Mononuclear cell (primary cell): ENCODE results near the gene MEAF6. TPM values are rescaled to one million over a fixed set of nuclear protein-coding genes. Genes with fewer than 3 reads are reported as not detected.
"Not testable (repeated sequence)": the region's sequence is repeated elsewhere in the genome, so short reads cannot be mapped to it uniquely, and the experiment has no call there.

ENCODE experiments used
- H3K27me3 ChIP-seq: 2 replicates; pipeline ENCODE4 v1.6.0; 2011; ENCODE audit warnings: low read length, control low read depth; ENCODE audit not compliant: insufficient read depth
- H3K4me1 ChIP-seq: 2 replicates; pipeline ENCODE4 v1.5.1; 2011; ENCODE audit warnings: mild to moderate bottlenecking, low read length, control low read depth; ENCODE audit not compliant: insufficient read depth
- H3K4me3 ChIP-seq: 2 replicates; pipeline ENCODE4 v1.5.1; 2011; ENCODE audit warnings: mild to moderate bottlenecking, low read length, moderate library complexity
- H3K9me3 ChIP-seq: 2 replicates; pipeline ENCODE4 v1.5.1; 2011; ENCODE audit warnings: low read depth, mild to moderate bottlenecking, control low read depth, low read length
- total RNA-seq: library from RNA; depleted of rRNA; stranded (reverse); fragments of >200 nt; gene quantifications from one replicate; pipeline ENCODE4 v1.2.3, GENCODE V29; 2012

The MEAF6 gene
- total RNA-seq = 65.3 TPM

DNA sequence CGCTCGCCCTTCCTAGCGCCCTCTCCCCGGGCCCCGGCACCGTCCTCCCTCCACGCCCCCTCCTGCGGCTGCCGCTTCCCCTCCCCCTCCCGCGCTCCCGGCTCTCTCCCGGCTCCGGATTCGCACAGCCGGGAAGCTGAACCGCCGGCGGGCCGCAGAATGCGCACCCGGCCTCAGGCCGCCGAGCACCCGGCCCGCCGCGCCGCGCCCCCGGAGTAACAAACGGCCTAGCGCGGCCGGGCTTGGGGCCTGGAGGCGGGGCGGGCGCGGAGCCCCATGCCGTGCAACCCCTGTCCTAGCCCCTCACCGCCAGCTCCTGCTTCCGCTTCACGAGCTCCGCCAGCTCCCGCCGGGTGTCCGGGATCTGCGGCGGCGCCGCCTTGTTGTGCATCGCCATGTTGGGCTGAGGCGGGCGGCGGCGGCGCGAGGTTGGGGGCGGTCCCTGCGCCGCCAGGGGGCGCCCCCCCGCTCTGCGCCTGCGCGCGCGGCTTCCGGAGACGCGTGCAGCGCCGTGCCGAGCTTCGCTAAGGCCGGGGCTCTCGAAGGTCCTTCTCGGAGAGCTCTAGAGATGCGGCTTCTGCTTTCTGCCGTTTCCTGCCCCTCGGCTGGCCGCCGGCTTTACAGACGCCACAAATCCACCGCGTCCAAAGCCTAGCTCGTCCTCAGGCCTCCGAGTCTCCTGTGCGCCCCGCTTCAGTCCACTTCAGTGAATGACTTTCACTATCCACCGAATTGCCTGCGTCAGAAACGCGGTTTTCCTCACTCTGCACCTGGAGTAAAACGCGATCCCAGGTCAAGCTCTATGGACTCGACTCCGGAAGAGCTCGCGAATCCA, at the start of gene MEAF6:
TSS of gene MEAF6 (minus strand) at position 417 of the 835 bp plus-strand sequence. CDS start at position 397, 20 bp downstream.
- Histone ChIP-seq H3K9me3 (no peaks in the 10 kb centered on the region), H3K4me1 (peaks cover 23% of the 10 kb centered on the region), H3K27me3 (no peaks in the 10 kb centered on the region), H3K4me3 (peak within 1 kb of the TSS; percentile 74)

DNA sequence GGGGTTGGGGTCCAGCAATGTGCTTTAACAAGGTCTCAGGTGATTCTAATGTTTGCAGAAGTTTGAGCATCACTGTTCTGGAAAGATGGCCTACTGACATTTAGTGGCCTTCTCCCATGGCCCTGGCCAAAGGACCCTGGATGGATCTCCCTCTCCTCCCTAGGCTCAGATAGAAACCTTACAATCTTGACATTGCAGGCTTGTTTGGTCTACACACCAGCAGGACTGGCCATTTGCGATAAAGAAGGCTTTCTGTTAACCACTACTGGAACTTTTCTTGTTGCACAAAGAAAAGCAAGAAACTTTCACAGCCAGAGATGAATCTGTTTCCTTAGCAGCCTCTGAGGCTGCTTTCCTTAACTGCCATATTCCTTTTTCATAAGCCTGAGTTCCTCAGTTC, 48.4 kb upstream of the MEAF6 start:
- H3K4me1 ChIP-seq = no peaks in the 10 kb centered on the region
- H3K27me3 ChIP-seq = no peaks in the 10 kb centered on the region
- H3K4me3 ChIP-seq = no peak overlapping the region
- H3K9me3 ChIP-seq = no peaks in the 10 kb centered on the region

DNA sequence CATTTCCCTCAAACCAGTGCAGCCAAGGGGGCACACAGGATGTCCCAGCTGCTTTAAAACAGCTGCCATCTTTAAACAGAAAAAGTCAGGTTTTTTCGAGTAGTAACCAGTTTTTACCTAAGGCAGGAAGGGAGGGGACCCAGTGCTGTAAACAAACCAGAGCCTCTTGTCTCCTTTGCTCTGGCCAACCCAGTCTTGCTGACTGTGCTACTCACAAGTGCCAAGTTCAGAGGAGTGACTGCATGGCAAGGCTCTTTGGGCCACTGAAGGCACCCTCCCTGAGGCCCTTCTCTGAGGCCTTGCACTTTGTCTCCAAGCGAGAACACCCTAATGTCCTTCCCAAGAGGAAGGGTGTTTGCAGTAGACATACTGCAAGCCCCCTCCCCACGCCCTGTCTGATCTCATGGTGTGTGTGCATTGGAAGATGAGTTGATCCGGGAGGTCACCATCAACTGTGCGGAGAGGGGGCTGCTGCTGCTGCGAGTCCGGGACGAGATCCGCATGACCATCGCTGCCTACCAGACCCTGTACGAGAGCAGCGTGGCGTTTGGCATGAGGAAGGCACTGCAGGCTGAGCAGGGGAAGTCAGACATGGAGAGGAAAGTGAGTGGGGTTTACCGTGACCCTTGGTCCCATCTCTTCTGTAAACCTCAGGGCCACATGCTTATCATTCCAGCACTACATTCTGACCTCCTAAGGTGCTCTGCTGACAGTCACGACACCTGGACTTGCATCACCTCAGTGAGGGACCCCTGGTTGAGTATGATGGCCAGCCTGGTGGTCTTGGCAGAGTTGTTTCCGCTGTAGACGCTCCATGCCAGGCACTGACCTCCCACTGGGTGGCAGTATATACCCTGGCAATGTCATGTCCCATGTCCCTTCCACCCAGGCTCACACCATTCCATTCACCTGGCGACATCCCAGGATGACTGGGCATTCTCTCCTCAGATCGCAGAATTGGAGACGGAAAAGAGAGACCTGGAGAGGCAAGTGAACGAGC, 46.9 kb upstream of the MEAF6 start:
- no peaks in the 10 kb centered on the region for H3K27me3 ChIP-seq
- H3K9me3 ChIP-seq = no peaks in the 10 kb centered on the region
- peaks cover 2% of the 10 kb centered on the region for H3K4me1 ChIP-seq
- H3K4me3 ChIP-seq = no peak overlapping the region

DNA sequence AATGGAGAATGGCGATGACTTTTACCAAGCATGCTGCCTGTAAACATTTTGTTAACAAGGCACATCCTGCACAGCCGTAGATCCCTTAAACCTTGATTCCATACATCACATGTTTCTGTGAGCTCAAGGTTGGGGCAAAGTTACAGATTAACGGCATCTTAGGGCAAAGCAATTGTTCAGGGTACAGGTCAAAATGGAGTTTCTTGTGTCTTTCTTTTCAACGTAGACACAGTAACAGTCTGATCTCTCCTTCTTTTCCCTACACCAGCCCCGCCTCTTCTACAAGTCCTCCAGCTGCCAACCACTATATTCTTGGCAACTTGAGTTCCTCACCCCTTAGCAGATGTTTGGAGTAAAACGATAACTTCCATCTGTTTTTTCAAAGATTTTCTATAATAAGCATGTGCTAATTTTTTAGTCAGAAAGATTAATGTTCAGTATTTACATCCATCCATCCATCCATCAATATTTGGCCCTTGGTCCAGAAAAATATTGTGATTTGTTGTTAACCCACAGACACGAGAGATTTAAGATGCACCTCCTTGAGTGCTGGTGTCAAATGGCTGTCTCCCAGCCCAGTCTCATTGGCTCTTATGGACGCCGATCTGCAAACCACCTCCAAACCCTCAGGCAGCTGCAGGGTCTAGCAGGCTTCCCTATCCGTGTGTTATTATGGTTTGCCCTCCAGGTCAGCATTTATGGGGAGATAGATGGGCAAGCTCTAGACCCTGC, 46.0 kb upstream of the MEAF6 start:
- Histone ChIP-seq H3K9me3 (no peaks in the 10 kb centered on the region), H3K27me3 (no peaks in the 10 kb centered on the region), H3K4me1 (peaks cover 5% of the 10 kb centered on the region), H3K4me3 (no peak overlapping the region)

DNA sequence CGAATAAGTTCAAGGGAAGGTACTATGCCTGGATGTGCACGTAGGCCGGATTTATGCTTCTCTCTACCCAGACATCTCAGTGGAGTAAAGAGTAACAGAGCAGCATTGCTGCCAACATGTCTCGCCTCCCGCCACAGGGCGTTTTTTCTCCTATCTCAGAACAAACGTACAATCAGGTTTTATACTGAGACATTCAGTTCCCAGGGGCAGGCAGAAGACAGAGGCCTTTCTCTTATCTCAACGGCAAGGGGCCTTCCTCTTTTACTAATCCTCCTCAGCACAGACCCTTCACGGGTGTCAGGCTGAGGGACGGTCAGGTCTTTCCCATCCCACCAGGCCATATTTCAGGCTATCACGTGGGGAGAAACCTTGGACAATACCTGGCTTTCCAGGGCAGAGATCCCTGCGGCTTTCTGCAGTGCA, 45.4 kb upstream of the MEAF6 start:
- H3K4me1 ChIP-seq, H3K9me3 ChIP-seq, H3K27me3 ChIP-seq, H3K4me3 ChIP-seq: not testable (repeated sequence)

DNA sequence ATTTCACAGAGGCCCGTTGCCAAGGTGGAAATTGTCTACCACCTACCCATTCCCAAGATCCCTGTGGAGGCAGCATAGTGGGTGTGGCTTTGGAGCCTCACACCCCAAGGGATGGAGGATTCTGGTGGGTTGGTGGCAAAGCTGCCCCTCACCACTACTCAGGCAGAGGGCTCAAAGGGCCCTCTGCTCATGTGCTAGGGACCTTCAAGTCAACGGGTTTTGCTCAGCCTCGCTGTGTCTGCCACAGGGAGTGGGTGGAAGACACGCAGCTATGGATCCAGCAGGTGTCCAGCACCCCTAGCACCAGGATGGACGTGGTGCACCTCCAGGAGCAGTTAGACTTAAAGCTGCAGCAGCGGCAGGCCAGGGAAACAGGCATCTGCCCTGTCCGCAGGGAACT, 44.5 kb upstream of the MEAF6 start:
- H3K27me3 ChIP-seq = no peaks in the 10 kb centered on the region
- H3K4me3 ChIP-seq = no peak overlapping the region
- peaks cover 8% of the 10 kb centered on the region for H3K4me1 ChIP-seq
- no peaks in the 10 kb centered on the region for H3K9me3 ChIP-seq

DNA sequence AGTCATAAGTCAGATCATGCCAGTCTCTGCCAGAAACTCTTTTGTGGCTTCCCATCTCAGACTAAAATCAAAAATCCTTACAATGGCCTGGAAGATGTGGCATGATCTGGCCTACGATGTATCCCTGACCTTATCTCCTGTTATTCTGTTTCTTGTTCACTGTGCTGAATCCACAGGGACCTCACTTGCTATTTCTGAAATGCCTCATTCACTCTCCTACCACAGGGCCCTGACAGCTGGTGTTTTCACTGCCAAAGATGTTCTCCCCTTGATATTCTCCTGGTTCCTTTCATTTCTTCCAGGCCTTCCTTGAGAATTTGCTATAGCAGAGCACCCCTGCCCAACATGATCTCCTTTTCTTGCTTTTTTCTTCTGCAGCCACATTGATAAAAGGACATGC, 43.8 kb upstream of the MEAF6 start:
- no peaks in the 10 kb centered on the region for H3K9me3 ChIP-seq

DNA sequence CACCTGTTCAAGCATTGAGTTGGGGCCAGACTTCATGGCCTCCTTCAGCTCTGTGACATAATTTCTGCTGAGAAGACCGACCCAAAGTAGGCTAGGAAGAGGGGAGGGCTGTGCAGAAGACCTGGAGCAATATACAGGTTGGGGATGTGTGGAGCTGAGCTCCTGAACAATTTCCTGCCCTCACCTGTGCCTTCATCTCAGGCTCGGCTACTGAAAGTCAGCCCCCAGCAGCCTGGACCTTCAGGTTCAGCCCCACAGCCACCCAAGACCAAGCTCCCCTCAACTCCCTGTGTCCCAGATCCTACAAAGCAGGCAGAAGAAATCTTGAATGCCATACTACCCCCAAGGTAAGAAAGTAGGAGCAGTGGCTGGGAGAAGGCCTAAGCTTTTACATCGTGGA, 42.8 kb upstream of the MEAF6 start:
- peaks cover 21% of the 10 kb centered on the region for H3K4me1 ChIP-seq
- no peak overlapping the region for H3K4me3 ChIP-seq
- no peaks in the 10 kb centered on the region for H3K27me3 ChIP-seq
- no peaks in the 10 kb centered on the region for H3K9me3 ChIP-seq

More for the DNA sequence above, 43.8 kb upstream of the MEAF6 start:
- H3K4me3 ChIP-seq = no peak overlapping the region
- peaks cover 11% of the 10 kb centered on the region for H3K4me1 ChIP-seq
- no peaks in the 10 kb centered on the region for H3K27me3 ChIP-seq

DNA sequence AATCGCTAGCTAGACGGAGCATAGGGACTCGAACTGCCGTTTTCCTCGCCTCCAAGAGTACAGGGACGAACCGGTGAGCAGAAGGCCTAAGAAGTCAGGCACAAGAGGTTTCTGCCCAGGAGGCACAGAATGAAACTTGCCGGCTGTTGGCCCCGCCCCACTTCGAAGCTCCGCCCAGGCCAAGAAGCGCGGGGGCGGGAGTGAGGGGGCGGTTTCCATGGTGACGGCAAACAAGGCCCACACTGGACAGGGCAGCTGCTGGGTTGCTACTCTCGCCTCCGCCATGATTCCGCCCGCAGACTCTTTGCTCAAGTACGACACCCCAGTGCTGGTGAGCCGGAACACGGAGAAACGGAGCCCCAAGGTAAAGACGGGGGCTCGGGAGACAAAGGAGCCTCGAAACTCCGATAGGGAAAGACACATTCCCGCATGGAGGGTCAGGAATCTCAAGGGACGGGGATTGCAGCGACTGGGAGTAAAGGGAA, 42.2 kb upstream of the MEAF6 start, which contains the start of gene DNALI1:
TSS of gene DNALI1 (plus strand) at position 229 of the 485 bp plus-strand sequence. CDS start at position 284, 55 bp downstream.
- Histone ChIP-seq H3K4me1 (peaks cover 23% of the 10 kb centered on the region), H3K27me3 (no peaks in the 10 kb centered on the region), H3K4me3 (no peak within 1 kb of the TSS), H3K9me3 (no peaks in the 10 kb centered on the region)

DNA sequence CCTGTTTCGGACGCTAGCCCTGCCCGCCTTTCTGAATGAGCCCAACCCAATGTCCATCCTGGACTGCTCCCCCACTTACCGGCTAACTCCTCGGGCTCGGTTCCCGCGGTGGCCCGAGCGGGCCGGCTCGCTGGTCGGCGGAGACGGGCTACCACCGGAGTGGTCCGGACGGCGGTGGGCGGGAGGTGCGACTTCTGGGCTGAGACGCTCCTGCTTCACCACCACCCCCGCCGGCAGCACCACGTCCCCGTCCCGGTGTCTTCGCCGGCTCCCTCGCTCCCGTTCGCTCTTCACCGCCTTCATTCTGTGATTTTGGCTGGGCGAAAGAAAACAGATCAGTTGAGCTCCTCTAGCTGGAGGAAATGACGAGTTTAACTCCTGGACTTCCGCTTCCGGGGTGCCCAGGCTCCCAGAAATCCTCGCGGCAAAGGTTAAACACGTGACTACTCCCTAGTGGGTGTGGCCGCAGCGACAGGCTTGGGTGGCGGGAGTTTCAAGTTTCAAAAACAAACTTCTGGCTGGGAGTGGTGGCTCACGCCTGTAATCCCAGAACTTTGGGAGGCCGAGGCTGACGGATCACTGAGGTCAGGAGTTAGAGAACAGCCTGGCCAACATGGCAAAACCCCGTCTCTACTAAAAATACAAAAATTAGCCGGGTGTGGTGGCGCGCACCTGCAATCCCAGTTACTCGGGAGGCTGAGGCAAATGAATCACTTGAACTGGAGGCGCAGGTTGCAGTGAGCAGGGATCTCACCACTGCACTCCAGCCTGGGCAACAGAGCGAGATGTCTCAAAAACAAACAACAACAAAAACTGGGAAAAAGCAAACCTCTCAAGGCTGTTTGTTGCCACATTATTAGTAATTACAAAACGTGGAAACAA, 39.6 kb upstream of the MEAF6 start, which contains the start of gene SNIP1:
TSS of gene SNIP1 (minus strand) at position 367 of the 882 bp plus-strand sequence. CDS start at position 303, 64 bp downstream.
- Histone ChIP-seq H3K4me3 (peak within 1 kb of the TSS; percentile 95), H3K27me3 (no peaks in the 10 kb centered on the region), H3K4me1 (peaks cover 28% of the 10 kb centered on the region), H3K9me3 (no peaks in the 10 kb centered on the region)

DNA sequence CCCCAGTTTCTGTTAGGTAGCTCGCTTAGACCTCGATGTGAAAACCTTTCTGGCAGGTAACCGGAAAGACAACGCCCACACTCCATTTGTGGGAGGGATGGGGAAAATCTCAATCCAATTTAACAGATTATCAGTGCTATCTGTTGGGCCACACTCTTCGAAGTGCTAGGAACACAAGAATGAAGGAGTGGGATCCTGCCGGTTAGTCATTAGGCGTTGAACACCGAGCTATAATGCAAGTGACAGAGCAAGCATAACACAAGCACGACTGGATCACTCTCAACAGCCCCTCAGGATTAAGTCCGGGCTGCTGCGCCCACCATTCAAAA, 39.0 kb upstream of the MEAF6 start:
- H3K27me3 ChIP-seq = no peaks in the 10 kb centered on the region
- no peaks in the 10 kb centered on the region for H3K9me3 ChIP-seq
- peak overlapping the region; percentile 95 for H3K4me3 ChIP-seq
- peaks cover 28% of the 10 kb centered on the region for H3K4me1 ChIP-seq

DNA sequence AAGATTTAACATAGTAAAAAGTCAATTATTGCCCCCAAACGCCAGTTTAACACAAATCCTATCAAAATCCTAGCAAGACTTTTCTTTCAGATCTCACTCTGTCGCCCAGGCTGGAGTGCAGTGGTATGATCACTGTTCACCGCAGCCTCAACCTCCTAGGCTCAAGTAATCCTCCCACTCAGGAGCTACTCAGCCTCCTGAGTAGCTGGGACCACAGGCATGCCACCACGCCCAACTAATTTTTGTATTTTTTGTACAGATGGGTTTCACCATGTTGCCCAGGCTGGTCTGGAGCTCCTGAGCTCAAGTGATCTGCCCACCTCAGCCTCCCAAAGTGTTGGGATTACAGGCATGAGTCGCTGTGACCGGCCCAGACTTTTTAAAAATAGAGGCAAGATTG, 34.8 kb upstream of the MEAF6 start:
- no peak overlapping the region for H3K4me3 ChIP-seq
- no peaks in the 10 kb centered on the region for H3K9me3 ChIP-seq
- no peaks in the 10 kb centered on the region for H3K27me3 ChIP-seq
- peaks cover 21% of the 10 kb centered on the region for H3K4me1 ChIP-seq

DNA sequence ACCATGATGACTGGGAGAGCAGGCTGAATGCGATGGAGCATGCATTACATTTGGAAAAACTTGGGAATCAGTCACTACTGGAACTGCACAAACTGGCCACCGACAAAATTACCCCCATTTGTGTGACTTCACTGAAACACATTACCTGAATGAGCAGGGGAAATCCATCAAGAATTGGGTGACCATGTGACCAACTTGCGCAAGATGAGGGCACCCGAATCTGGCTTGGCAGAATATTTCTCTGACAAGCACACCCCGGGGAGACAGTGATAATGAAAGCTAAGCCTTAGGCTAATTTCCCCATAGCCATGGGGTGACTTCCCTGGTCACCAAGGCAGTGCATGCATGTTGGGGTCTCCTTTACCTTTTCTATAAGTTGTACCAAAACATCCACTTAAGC, 30.5 kb upstream of the MEAF6 start:
- Histone ChIP-seq H3K4me3 (no peak overlapping the region), H3K4me1 (peaks cover under 1% of the 10 kb centered on the region), H3K9me3 (no peaks in the 10 kb centered on the region), H3K27me3 (no peaks in the 10 kb centered on the region)

DNA sequence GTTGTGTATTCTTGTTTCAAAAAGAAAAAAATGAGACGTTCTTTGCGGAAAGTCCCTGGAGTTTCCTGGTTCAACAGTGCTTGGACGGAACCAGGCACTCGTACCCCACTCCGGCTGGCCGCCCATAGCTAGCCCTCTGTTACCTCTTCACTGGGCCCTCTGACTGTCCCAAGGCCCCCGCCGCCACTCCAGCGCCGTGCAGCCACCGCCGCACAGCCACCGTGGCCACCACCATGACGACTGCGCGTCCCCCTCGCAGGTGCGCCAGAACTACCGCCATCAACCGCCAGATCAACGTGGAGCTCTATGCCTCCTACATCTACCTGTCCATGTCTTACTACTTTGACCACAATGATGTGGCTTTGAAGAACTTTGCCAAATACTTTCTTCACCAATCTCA, 30.0 kb upstream of the MEAF6 start:
- no peaks in the 10 kb centered on the region for H3K9me3 ChIP-seq
- H3K4me1 ChIP-seq = no peaks in the 10 kb centered on the region
- no peak overlapping the region for H3K4me3 ChIP-seq
- no peaks in the 10 kb centered on the region for H3K27me3 ChIP-seq
